Activated CD8-positive, alpha-beta memory T cell treated with anti-CD3 and anti-CD28 coated beads for 4 hours (primary cell): ENCODE measurements around the gene MYG1.

Source experiments
- DNase-seq, 2 donors: peaks; one replicate each; pipeline ENCODE4 v3.0.0-alpha.2; 2020; ENCODE audit warnings: low read depth in 2 of 2

Gene MYG1, protein sequence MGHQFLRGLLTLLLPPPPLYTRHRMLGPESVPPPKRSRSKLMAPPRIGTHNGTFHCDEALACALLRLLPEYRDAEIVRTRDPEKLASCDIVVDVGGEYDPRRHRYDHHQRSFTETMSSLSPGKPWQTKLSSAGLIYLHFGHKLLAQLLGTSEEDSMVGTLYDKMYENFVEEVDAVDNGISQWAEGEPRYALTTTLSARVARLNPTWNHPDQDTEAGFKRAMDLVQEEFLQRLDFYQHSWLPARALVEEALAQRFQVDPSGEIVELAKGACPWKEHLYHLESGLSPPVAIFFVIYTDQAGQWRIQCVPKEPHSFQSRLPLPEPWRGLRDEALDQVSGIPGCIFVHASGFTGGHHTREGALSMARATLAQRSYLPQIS

DNA sequence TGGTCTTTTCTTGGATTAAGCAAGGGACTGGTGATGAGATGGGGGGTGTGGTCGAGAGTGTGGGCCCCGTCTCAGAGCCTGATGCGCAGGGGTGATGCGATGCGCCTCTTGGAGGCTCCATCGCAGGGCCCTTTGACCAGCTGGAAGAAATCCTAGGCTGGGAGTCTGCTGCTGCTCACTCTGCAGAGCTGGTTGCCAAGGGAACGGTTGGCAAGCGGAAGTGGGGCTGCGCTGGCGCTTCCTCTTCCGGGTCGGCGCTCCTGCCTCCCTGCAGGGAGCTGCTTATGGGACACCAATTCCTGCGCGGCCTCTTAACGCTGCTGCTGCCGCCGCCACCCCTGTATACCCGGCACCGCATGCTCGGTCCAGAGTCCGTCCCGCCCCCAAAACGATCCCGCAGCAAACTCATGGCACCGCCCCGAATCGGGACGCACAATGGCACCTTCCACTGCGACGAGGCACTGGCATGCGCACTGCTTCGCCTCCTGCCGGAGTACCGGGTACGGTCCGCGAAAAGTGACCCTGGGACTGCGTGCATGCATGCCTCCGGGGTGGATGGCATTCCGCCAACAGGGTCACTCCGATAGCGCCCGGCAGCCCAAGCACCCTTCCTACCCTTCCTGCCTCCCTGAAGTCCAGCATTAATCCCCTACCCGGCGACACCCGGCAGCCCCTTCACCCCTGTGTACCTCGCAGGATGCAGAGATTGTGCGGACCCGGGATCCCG is at the start of gene MYG1:
TSS of gene MYG1 (plus strand) at position 242 of the 727 bp plus-strand sequence. CDS start at position 285, 43 bp downstream.
- DNase-seq, result peak; percentile 56 to 73

DNA sequence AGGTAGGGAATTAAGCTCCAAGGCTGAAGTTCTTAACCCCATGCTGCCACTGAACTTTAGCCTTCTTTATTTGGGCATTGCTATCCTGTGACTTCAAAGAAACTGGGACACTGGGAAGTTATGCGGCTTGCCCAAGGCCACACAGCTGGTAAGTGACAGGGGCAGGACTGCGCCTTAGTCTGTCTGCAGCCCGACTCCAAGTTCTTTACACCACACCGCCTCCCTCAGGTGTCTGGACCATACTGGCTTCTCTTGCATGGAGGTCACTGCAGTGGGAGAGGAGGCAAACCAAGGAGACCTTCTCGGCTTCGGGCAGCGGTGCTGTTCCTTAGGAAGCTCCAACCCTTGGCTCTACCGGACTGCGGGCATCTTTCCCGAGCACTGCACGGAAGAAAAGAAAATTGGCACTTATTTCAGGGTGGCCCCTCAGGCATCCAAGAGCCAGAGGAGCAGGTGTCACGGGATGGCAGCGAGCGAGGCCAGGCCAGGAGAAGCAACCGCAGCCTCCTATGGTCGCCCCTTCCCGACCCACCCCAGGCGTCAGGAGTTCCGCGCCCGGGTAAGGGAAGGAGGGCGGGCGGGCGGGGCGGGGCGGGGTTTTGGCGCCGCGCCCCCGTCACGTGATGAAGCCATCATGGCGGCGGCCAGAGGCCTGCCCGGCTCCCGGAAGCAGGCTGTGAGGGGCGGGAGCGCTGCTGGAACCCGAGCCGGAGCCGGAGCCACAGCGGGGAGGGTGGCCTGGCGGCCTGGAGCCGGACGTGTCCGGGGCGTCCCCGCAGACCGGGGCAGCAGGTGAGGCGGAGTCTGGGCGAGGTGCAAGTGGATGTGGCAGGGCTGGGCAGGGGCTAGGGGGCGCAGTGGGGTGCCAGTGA is 47.8 kb upstream of the MYG1 start:
- peak in 1 of 2 donors; percentile 31 for DNase-seq

DNA sequence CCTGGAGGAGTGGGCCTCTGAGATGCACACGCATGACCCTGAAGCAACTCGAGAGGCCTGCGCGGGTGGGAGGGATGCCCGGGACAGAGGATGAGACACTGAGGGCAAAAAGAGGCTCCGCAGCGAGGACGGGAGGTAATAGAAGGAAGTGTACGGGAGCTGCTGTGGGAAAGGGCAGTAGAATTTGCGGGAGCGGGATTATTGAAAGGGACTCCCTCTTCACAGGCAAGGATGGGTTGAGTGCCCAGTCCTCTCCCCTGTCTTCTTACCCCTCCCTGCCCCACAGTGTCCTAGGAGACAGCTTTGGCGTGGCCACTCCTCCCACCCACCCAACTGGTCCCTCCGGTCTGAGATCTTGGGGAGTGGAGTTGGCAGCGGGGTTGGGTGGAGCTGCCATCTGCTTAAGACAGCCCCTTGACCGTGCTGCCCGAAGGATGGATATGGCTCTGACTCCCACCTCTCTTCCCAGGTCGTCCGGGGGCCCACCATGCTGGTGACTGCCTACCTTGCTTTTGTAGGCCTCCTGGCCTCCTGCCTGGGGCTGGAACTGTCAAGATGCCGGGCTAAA is 47.1 kb upstream of the MYG1 start:
- DNase-seq, result no peak

DNA sequence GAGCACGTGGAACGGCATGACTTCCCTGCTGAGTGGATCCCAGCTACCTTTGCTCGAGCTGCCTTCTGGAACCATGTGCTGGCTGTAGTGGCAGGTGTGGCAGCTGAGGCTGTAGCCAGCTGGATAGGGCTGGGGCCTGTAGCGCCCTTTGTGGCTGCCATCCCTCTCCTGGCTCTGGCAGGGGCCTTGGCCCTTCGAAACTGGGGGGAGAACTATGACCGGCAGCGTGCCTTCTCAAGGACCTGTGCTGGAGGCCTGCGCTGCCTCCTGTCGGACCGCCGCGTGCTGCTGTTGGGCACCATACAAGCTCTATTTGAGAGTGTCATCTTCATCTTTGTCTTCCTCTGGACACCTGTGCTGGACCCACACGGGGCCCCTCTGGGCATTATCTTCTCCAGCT is 46.2 kb upstream of the MYG1 start:
- DNase-seq, result no peak

DNA sequence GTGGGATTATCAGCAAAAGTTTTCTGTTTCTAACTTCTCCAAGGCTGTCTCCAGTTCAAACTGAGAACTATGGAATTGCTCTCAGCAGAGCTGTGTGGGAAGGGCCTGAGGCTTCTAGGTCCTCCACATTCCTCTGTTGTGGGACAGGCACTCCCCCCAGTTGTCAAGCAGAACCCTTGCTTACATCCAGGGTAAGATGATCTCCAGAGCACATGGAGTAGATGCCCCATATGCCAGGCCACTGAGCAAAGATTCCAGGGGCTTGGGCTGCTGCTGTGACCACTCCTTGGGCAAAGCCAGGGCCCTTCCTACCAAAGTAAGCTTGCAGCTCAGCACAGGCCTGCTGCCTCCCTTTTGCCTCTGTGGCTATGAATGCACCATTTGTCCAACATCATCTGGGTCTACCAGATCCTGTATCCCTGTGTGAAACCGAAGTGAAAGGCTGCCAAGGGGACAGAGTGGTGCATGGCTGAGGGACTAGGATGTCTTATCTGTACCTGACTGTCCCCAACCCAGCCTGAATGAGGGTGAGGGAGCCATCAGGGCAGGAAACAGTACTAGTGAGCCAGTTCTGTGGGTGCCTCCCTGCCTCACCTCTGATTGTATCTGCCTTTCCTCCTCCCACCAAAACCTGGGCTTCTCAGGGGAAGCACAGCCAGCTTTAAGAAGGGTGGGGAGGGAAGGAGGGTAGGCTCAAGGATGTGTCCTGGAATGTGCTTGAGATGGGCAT is 44.5 kb upstream of the MYG1 start:
- DNase-seq, result no peak

DNA sequence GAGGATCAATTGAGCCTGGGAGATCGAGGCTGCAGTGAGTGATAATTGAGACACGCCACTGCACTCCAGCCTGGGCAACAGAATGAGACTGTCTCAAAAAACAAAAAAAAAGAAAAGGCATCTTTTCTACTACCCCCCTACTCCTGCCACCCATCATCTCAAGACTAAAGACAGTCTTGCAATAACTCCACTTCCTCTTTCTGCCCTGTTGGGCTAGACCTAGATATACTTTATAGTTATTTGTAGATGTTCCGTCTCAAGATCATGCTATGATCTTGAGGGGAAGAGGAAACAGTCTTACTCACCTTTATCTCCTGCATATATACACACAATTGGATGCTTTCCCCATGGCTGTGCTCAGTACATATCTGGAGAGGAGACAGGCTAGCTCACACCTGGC is 43.5 kb upstream of the MYG1 start:
- DNase-seq, result no peak

DNA sequence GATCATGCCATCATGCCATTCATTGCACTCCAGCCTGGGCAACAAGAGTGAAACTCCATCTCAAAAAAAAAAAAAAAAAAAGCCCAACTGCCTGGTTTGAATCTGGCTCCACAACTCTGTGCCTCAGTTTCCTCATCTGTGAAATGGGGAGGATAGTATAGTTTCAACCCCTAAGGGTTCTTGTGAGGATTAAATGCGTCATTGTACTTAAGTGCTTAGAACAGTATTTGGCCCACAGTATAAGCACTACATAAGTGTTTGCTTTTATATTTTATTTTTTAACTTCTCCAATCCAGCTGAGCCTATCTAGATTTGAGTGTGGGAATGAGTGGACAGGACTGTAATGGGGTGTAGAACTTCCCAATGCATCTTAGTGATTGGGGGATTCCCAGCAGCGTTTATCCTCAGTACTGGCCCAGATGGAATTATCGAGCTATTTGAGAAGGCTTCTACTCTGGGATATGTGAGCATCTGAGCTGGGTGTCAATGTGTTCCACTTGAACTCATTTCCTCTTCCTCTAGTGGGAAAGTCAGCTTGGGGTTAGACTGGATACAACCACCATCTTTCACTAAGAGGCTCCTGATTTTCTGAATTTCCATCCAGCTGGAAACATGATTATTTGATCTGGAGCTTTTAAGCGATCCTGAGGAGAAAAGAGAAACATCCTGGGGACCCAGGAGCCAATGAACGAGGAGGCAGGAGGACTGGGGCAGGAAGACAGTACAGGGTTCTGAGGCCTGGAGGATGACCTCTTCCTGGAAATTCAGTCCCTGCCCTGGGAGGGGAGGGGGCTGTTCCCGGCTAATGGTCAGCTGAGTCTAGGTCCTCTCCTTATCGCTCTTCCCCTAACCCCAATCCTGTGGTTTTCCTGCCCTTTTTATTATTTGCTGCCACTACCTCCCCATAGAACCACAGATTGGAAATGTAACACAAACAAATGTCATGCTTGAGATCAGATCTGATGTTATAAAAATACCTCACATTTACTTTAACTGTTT is 40.7 kb upstream of the MYG1 start:
- no peak for DNase-seq

DNA sequence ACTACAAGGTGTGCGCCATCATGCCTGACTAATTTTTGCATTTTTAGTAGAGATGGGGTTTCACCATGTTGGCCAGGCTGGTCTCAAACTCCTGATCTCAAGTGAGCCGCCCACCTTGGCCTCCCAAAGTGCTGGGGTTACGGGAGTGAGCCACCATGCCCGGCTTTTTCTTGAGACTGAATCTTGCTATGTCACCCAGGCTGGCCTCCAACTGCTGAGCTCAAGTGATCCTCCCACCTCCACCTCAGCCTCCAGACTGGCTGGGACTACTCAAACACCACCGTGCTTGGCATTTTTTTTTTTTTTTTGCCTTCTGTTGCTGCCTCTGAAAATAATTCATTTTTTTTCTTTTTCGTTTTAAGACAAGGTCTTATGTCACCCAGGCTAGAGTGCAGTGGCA is 39.6 kb upstream of the MYG1 start:
- no peak for DNase-seq

DNA sequence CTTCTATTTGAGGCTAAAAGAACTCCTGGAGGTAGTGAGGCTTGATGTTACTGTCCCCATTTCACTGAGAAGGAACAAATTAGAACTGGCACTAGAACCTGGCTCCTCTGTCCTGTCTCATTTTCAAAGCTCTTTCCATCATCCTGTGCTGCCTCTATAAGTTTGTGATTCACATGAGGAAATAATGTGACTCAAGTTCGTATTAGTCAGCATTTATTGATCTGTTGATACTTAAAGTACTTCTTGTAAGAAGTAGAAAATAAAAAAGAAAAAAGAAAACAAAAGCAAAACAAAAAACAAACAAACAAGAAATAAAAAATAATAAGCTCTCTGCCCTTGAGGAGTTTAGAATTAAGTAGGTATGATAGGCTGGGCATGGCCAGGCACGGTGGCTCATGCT is 33.7 kb upstream of the MYG1 start:
- DNase-seq, result no peak

DNA sequence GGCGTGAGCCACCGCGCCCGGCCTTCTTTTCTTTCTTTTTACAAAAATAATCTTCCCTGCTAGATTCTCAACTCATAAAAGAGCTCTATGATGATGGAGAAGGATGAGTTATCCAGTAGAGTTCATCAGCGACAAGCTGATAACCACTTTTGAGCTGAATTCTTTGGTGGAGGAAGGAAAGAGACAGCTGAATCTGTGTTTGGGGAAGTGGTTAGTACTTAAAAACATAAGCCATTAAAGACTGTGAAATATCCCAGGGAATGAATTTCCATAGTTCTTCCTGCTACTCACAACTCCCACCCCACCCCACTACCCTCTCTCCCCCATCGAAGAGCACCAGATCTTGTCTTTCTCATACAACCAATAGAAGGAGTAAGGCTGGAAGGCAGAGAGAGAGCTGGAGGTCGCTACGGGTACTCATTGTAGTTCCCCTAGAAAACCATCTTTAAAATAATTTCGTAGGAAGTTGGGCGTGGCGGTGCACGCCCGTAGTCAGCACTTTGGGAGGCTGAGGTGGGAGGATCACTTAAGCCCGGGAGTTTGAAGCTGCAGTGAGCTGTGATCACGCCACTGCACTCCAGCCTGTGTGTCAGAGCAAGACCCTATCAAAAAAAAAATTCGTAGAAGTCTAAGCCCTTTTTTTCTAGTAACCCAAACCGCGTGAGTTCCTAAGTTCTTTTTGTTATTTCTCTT is 32.0 kb upstream of the MYG1 start:
- DNase-seq, result no peak

DNA sequence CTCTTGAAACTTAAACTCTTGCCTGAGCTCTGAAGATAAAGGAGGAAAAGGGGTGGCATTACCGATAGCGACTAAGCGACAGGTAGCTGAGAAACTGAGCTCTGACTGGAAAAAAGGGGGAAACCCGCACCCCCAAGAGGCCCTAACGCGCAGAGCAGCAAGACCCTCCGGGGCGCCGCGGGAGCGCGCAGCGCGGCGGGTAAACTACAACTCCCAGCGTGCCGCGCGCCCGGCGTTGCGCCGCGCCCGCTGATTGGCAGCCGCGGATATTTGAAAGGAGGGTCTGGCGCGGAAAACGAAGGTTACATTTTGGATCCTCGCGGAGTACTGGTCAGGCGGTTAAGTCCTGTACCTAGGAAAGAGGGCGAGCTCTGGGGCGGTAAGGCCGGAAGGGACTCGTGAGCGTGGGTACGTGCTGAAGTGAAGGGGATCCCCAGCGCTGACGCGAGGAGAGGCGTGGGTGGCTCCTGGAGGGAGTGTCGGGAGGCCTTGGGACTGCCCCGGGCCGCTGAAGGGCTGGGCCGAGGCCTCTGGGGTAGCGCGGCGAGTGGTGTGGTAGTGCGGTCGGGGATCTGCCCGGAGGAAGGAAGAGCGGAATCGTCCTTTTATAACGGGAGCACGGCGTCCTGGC is 31.4 kb upstream of the MYG1 start, which contains the start of gene ESPL1:
TSS of gene ESPL1 (plus strand) at position 301 of the 631 bp plus-strand sequence. CDS start 468 bp downstream, outside the sequence.
- DNase-seq, result peak; percentile 67 to 73

DNA sequence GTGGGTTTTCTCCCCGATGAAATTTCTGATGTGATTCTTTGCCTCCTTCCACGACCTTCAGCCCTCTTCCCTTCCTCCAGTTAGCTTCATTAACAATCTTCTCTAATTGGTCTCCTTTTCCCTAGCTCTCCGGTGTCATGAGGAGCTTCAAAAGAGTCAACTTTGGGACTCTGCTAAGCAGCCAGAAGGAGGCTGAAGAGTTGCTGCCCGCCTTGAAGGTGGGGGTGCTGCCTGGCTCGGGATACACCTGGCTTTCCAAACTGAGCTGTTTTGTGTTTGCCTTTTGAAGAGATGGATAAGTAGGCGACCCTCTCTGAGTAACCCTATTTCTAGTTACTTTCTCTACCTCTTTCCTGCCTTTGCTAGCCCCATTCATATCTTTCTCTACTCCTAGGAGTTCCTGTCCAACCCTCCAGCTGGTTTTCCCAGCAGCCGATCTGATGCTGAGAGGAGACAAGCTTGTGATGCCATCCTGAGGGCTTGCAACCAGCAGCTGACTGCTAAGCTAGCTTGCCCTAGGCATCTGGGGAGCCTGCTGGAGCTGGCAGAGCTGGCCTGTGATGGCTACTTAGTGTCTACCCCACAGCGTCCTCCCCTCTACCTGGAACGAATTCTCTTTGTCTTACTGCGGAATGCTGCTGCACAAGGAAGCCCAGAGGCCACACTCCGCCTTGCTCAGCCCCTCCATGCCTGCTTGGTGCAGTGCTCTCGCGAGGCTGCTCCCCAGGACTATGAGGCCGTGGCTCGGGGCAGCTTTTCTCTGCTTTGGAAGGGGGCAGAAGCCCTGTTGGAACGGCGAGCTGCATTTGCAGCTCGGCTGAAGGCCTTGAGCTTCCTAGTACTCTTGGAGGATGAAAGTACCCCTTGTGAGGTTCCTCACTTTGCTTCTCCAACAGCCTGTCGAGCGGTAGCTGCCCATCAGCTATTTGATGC is 30.6 kb upstream of the MYG1 start:
- DNase-seq, result no peak

DNA sequence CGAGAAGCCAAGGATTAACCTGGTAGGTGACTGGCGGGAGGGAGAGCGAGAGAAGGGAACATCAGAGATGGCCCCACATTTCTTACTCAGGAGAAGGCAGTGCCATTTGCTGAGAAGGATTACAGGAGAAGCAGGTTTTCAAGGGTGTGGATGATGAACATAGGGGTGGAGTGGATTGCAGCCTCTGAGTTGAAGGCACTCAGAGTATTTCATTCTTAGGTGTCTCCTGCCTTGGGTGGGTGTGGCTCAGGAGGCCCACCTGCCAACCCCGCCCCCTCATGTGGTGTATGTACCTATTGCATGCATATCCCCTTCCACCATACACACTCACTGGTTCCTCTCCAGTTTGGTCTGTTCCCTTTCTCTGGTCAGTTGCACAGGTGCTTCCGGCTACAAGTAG is 25.1 kb upstream of the MYG1 start:
- no peak for DNase-seq

DNA sequence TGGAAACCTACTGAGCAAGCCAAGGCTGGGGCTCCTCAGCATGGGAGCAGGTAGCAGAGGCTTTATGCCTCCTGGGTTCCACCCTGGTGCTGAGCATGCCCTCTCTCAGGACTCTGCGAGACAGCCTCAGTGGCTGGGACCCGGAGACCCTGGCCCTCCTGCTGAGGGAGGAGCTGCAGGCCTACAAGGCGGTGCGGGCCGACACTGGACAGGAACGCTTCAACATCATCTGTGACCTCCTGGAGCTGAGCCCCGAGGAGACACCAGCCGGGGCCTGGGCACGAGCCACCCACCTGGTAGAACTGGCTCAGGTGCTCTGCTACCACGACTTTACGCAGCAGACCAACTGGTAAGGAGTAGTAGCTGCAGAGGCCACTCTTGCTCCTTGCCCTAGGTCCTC is 23.0 kb upstream of the MYG1 start:
- DNase-seq, result no peak

DNA sequence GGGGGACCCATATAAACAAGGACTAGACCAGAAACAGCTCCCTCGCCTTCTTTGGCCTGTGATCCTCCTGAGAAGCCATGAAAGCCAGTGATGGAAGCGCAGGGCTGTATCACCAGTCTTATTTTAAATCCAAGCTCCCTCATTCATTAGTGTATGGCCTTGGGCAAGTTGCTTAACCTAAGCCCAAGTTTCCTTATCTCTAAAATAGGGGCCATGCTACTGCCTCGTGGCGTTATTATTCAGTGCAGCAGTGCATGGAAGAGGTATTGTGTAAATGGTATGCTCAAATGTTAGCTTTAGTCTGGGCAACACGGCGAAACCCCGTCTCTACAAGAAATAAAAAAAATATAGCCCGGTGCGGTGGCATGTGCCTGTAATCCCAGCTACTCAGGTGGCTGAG is 21.5 kb upstream of the MYG1 start:
- DNase-seq, result no peak

DNA sequence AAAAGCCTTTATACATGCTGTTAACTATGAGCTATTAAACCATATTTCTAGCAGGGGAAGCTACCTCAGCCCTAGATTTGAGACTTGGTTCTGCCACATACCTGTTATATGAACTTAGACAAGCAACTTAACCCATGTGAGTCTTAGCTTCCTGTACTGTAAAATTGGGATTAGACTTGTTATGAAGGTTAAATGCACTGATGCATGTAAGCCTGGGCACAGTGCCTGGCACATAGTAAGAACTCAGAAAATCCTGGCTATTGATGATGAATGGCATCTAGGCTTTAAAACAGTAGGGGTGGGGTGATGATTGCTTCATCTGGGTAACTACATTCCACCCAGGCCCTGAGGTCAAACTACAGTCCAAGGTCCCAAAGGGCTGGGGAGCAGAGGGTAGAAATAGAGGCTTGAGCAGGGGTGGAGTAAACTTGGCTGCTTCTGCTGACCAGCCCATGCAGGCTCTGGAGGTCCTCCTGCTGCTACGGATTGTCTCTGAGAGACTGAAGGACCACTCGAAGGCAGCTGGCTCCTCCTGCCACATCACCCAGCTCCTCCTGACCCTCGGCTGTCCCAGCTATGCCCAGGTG is 20.1 kb upstream of the MYG1 start:
- DNase-seq, result no peak

DNA sequence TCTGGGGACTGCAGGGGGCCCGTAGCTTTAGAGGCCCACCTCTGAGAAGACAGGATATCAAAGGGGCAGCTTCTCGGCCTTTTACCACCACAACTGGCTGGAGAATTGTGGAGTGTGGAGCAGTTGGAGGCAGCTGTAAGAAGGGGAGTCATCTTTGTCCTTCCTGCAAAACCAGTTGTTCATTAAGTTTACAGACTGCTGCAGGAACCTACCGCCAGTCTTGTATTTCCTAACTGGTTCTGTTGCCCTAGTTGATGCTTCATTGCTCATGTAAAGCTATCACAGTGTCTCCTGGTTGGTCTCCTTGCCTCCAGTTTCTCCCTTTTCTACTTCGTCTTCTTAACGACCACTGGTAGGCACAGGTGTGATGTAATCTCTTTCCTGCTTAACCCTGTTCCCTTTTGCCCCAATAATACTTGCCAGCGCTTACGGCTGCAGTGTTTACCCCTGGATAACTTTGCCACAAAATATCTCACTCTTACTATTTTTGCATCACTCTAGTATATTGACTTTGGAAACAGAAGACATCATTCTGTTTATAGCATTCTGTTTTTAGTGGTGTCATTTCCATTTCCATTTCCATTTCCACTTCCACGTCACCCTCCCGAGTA is 19.5 kb upstream of the MYG1 start:
- DNase-seq, result no peak
